DMS79 treated with DMSO at 0.1 percent for 48 hours (cell line): ENCODE results near the gene FGF9.
A peak's percentile ranks its signal among the peaks of the same experiment; 100 is the strongest.

Experiments used
- DNase-seq: peaks from one replicate; lab custom pipeline; 2025; lab: John Stamatoyannopoulos, UW

Gene FGF9

DNA sequence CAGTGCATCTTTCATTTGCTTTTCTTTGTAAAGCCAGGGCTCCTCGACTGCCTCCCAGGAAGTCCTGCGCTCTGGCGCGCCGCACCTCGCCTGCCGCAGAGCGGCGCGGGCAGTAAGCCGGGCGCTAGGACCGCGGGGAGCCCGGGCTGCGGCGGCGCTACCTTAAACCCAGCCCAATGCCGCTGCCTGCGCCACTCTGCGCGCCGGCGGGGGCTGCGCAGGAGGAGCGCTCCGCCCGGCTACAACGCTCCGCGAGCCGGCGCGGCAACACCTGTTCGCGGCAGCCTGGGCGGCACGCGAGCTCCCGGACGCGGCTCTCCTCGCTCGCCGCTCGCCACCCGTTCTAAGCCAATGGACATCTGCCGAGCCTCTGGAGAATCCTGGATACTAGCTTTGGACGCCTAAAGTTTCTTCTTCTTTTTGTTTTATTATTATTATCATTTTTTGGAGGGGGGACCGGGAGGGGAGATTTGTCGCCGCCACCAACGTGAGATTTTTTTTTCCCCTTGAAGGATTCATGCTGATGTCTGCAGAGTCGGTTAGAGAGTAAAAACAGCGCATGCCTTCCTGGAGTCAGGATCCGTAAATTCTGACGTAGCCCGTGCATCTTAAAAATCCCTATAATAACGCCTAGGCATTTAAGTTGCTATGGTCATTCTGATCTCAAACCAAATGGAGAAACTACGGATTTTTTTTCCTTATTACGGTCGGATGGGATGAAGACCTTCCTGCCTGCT lies at the start of gene FGF9:
TSS of gene FGF9 (plus strand) at position 191 of the 737 bp plus-strand sequence. CDS start 840 bp downstream, outside the sequence.
- DNase-seq, result peak; percentile 60

DNA sequence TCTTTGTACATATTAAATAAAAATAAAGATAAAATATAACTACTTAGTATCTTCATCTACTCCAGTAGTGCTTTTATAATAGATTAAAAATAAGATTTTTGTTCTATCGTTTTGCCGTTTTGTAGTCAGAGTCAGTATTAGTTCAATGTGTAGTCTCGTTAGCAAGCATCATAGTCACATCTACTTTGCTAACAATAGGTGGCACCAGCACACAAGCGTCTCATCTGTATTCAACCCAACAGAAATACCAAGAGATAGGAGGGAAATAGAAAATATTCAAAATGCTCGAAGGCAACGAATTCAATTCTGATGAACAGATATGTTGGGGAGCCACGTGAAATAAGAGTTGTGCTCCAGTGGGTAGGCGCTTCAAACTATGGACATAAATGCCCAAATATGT lies 45.5 kb upstream of the FGF9 start:
- peak; percentile 58 for DNase-seq

DNA sequence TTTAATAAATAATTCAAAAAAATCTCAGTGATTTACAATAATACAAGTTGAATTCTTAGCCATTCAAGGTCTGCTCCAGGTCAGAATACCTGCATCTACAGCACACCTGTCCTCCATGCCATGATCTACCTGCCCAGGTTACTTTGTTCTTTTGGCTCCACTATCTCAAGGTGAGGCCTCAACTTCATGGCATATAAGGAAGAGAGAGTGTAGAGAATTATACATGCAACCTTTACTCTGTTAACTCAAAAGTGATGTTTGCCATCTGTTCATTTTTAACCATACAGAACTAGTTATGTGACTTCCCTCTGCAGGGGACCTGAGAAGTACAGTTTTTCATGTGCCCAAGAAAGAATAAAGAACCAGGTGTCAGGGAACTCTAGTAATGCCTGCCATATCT lies 38.7 kb upstream of the FGF9 start:
- no peak for DNase-seq

DNA sequence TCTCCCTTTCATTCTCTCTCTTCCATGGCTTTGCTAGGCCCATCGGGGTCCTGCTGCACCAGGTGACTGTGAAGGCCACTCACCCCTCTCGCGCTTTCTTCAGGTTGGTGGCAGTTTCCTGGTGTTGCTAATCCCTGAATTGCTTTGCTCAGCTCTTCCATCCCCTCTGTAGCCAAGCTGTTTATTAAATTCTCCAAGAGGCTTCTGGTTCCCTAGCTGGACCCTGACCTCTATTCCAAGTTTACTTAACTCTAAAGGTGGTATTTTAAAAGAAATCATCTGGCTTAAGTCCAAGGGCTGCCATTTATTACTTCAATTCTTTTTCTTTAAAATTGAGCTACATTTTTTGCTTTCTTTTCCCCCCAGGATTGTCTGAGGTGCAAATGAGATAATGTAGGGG lies 34.2 kb upstream of the FGF9 start:
- DNase-seq, result peak; percentile 59

DNA sequence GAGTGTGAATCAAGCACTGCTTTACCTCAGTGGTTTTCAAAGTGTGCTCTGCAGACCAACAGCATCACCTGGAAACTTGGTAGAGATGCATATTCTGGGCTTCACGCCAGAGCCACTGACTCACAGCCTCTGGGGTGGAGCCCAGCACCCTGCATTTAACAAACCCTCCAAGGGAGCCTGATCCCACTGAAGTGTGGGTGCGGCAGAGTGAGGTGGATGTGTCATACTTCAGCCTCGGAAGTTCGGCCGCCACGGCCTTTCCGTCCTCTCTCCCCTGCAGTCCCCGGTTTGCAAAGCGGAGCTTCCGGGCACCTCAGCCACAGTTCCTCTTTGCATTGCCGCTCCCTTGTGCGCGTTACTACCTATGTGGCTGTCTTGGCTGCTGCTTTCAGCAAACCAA lies 33.6 kb upstream of the FGF9 start:
- peak; percentile 88 for DNase-seq

DNA sequence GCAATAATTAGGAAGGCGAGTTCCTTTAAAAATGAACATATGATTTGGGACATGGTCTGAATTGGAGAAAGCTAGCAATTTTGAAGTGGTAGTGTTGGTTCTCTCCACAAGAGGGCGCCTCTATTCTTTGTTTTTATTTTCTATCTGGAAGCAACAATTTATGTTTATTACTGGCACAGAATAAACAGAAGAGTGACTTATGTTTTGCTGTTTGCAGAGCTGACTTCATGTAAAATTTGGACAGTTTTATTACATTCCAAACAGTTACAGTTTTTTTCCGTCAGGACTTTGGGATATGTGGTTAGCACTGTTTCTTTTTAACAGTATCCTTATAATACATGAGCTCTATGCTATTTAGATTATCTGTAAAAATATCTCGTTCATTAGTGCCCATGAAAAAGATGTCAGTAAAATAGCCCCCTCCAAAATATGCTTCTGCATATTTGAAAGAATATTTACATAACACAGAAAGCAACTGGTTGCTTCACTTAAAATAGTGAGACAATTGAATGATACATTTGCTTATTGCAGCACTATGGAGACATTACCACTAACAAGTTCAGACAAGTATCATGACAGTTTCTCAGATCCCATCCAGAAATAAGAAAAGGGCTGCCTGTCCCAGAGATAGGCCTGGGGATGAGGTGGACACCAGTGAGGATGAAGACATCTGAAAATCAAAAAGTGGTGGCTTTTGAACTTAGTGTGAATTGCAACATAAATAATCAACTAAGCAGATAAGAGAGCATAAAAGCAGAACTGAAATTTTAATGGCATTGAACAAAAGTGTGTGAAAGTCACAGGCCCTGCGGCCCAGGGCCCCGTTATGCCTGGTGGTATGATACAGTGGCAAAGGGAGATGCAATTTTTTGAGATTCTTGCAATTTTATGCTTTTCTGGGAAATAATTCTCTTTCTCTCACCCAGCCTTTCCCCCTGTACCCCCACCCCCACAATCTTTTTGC lies 32.3 kb upstream of the FGF9 start:
- peak; percentile 56 for DNase-seq

DNA sequence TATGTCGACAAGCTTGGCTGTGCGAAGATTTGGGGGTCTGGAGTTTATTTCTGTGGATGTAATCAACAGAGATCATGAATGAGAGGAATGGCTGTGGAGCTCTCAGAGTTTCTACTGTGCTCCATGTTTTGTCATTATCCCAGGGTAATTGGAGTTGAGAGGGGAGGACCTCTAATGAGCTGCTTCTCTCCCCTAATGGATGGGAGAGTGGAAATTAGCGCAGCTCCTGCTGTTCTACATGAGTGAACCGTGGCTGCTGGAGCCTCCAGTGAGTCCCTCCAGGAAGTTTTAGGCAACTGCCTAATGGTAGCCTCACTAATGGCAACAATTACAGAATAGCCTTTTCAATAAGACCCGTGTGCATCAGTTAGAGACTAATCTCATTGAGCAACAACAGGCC lies 31.3 kb upstream of the FGF9 start:
- DNase-seq, result peak; percentile 80

DNA sequence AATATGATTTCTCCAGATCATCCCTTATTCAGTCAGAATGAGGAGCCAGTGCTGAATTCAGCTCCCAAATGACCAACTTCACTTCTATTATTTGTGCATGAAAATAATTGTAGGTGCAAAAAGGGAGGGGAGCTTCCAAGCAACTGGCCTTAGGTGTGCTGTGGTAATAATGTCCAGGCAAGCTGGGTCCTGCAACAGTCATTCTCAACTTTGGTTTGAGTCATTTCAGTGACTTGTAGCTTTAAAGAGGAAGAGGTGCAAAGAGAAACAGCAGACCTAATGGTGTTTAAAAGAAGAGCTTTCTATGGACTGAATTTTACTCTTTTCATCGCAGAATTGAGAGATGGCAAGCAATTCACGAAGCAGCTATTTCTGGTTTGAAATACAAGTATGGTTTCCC lies 29.2 kb upstream of the FGF9 start:
- DNase-seq, result no peak

DNA sequence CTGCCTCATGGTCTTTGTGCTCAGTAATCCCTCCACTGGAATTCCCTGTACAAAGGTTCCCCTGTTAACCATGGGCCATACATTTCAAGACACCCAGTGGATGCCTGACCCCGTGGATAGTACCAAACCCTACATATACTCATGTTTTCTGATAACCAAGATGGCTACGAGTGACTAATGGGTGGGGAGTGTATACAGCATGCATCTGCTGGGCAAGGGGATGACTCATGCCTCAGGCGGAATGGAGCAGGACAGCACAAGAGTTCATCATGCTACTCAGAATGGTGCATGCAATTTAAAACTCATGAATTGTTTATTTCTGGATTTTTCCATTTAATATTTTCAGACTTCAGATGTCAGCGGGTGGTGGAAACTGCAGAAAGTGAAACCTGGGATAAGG lies 13.3 kb upstream of the FGF9 start:
- no peak for DNase-seq

DNA sequence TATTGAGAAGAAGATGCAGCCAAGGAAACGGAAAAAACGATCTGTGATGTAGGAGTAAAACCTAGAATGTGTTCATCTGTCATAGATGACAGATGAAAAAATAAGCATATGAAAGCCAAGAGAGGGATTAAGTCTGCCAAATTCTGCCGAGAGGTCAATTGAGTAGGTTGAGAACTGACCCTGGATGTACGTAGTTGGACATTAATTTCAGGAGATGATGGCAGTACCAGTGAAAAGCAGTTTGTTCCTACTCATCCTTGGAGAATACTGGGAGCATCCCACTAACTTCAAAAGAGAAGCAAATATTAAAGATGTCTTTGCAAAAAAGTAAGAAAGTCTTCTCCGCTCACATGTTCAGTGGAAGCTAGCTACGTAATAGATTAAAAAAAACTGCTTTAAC lies 11.8 kb upstream of the FGF9 start:
- no peak for DNase-seq

DNA sequence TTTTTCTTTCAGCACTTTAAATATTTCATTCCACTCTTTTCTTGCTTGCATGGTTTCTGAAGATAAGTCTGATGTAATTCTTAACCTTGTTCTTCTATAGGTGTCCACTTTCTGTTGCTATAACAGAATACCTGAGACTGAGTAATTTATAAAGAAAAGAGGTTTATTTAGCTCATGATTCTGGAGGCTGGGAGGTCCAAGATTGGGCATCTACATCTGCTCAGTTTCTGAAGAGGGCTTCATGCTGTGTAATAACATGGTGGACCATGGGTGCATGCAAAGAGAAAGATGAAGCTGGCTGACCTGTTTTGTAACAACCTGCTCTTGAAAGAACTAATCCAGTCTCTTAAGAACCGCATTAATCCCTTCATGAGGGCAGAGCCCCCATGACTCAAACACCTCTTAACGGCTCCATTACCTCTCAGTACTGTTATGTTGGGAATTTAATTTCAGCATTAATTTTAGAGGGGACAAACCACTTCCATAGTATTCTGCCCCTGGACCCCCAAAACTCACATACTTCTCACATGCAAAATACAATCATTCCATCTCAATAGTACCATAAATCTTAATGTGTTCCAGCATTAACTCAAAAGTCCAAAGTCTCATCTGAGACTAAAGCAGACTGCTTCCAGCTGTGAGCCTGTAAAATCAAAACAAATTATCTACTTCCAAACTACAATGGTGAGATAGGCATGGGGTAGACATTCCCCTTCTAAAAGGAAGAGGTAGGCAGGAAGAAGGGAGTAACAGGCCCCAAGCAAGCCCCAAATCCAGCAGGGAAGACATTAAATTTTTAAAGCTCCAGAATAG lies 9.6 kb upstream of the FGF9 start:
- no peak for DNase-seq

DNA sequence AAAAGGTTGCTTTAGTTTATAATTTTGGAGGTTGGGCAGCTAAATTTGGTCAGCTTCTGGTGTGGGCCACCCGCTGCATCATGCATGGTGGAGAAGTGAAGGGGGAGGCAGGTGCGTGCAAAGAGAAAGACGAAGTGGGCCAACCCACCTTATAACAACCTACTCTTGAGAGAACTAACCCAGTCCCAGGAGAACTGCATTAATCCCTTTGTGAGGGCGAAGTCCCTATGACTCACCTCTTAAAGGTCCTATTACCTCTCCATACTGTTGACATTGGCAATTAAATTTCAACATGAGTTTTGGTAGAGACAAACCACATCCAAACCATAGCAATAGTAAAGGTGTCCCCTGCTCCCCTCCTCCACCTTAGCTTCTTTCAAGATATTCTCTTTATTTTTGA lies 7.7 kb upstream of the FGF9 start:
- peak; percentile 89 for DNase-seq

DNA sequence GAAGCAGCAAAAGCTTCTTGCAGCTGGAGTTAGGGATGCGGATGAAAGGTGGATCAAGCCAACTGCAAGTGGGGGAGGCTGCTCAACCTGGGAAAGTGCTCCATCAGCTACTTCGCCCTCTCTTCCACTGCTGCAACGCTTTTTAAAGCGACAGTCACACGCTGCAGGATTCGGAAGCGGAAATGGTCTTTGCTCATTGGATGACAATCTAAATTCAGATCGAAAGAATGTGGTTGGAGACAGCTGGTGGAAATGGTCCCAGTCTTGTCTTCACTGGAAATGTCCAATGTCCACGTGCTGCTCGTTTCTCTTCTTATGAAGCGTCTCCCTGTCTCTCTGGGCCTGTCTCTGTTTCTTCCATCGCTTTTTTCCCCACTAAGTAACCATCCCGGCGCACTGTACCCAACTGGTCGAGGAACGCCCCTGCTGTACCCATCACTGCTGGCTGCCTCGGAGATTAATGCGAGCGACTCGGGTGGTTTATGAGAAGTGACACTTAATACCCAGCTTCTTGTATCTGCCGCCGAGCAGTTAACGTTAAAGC lies 2.1 kb upstream of the FGF9 start:
- DNase-seq, result peak; percentile 74

DNA sequence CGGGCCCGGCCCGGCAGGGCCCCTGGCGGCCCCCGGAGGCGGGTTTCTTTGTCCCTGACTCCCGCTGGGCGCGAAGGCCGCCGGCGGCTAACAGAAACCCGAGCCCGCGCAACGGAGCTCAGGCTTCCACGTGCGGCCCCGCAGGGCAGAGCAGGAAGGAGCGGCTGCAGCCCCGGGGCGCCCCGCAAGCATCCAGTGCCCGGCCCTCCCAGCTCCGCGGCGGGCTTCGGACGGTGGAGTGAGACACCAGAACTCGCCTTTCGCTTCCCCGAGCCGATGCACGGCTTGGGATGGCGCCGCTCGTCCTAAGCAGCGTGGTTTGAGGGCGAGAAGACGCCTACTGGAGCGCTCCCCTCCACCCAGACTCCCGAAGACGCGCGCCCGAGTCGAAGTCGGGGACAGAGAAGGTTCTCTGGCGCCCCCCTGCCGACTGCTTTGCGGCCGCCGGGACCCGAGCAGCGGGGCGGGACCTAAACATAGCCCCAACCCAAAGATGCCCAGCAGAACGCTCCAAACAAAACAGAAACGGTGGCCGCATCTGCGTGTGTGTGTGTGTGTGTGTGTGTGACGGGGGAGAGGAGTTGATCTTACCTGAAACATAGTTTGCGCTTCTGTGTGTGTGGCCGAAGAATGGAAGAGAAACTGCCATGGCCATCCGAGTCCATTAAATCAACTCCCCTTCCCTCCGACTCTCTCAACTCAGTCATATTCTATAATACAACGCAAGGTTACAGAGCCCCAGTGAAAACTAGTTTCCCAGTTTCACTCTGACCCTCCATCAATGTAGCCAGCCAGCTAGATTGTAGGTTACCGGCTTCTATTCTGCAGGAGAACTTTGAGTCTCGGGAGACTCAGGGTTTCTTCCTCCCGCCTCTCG lies 629 bp upstream of the FGF9 start:
- peak; percentile 61 for DNase-seq

DNA sequence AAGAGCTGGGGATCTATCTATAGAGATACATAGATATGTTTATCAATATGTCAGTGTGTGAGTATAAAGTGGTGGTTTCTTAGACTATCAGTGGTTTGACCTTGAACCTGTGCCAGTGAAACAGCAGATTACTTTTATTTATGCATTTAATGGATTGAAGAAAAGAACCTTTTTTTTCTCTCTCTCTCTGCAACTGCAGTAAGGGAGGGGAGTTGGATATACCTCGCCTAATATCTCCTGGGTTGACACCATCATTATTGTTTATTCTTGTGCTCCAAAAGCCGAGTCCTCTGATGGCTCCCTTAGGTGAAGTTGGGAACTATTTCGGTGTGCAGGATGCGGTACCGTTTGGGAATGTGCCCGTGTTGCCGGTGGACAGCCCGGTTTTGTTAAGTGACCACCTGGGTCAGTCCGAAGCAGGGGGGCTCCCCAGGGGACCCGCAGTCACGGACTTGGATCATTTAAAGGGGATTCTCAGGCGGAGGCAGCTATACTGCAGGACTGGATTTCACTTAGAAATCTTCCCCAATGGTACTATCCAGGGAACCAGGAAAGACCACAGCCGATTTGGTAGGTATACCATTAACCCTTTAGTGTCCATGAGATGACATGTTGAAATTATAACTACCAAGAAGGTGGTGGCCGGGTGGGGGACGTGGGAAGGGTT lies 880 bp downstream of the FGF9 start:
- no peak for DNase-seq

DNA sequence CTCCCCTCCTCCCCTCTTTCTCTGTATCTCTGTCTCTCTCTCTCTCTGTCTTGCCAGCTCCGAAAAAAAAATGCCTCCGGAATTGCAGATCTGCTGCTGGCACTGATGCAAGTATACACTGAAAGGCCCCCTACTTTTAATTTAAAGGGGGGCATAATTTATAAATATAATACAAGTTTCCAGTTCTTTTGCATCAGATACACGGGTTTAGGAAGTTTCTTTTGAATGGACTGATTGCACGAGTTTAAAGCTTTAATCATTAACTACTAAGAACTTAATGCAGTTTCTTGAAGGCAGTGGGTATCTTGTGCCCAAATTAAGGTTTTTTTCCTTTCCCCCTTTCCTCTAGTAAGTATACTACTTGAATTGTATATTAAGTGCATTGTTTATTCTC lies 1.4 kb downstream of the FGF9 start:
- DNase-seq, result no peak

DNA sequence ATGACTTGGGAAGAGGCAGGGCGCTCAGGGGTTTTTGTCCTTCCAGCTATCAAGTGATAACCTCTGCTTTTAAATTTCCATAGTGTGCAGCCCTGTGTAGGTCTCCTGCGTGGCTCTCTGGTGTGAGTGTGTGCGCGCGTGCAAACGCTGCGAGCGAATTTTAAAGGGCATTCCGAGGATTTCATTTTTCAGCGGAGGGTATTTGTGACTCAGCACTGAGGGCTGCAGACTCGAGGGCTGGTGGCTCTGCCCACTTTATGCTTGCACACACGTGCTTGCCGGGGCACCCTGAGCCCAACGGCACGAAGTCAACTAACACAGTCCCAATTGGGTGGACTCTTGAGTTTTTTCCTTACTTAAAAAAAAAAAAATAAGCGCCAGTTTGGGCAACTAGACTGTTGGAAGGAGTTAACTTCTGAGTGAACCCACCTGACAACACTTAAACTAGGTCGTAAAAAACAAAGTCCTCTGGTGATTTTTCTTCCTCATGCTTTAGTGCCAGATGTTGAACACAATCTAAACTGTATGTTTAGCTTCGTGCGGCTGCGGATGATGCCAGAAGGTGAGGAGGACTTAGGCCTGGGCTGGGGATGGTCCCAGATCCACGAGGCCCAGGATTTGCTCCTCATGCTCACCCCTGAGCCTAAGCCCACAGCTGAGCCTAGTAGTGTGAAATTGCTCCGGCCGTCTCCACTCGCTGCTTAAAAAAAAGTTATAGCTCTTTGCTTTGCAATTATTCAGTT lies 2.1 kb downstream of the FGF9 start:
- peak; percentile 15 for DNase-seq

DNA sequence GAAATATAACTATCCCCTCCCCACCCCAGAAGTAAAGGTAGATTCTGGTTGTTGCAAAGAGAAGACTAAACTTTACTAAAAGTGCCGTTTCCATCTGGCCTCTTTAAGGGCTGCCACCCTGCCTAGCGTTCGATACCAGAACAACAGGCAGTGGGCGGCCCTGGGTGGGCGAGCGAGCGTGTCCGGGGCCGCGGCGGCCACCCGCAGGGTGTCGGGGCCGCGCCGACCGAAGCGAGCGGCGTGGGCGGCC lies 2.6 kb downstream of the FGF9 start:
- DNase-seq, result peak; percentile 5

DNA sequence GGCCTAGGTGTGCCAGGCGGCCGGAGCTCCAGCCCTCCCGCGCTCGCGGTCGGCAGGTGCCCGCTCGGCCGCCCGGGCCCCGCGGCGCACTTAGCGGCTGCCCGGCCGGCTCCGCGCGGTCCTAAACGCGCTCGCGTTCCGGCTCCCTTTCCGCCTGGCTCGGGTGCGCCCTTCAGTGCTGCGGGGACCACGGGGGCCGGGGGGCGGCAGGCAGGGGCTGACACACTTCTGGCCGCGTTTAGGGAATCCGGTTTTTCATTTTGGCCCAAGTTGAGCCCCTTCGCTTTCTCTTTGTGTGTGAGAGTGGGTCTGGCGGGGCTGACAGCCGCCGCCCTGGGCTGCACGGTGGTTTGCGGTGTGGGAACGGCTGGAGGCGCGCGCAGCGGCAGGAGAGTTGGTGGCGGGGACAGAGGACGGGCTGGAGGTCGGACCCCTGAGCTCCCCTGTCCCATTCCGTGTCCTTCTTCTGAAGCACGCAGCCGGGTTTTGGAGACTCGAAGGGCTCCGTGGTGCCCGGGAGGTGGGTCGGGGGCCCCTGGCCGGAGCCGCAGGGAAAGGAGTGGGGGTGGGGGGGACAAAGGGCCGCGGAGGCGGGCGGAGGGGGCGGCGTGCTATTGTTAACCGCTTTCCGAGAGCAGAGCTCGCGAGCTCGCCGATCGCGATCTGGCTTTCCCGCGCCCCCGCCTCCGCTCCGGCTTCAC lies 3.1 kb downstream of the FGF9 start:
- no peak for DNase-seq
